ENCODE results near the gene DRAM2. TPM values are rescaled to one million over a fixed set of nuclear protein-coding genes. Genes with fewer than 3 reads are reported as not detected.
A peak's percentile ranks its signal among the peaks of the same experiment; 100 is the strongest.

DRAM2 gene
- total and polyA plus RNA-seq, 10 donors, result 64.0 to 188 (median 97.8) TPM

DNA sequence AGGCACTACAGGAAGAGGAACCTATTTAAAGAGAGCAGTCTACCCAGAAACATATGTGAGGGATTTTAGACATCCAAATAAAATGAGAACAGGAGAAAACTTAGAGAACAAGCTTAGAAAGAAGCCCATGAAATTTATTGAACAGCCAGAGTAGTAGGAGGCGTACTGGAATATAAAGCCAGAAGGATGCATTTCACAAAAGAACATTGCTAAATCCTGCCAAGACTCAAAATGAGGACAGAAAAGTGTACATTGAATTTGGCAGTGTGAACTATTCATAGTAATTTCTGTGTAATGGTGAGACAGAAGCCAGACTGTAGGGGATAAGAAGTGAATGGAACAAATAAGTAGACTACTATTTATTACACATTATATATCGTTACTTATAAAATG is 22.6 kb upstream of the DRAM2 start:
- intact Hi-C loops (cut with DNase I; ENCODE audit: low total_unique reads), result no loop called here
- Histone ChIP-seq H3K4me1 (peaks cover 12 to 78% (median 52%) of the 10 kb centered on the region in 6 donors), H3K9me3 (no peaks in the 10 kb centered on the region), H3K27me3 (replicated peaks in 1 of 7) (no peaks in the 10 kb centered on the region), H3K36me3 (peaks cover 0 to 92% (median 34%) of the 10 kb centered on the region in 6 donors), H3K27ac (peak overlapping the region in 5 of 8 donors; percentile 35 to 54 (median 47)), H3K4me3 (no peak overlapping the region)
- WGBS, 5 donors, result 85 to 92% (median 86%) methylated on average over 2 of the region's 2 CpGs
- no peak for DNase-seq
- TF ChIP-seq POLR2AphosphoS5 (IDR thresholded peaks at IDR 0.05) (no peak), POLR2A (IDR thresholded peaks at IDR 0.05) (no peak)
- TF ChIP-seq, protein P1, sequence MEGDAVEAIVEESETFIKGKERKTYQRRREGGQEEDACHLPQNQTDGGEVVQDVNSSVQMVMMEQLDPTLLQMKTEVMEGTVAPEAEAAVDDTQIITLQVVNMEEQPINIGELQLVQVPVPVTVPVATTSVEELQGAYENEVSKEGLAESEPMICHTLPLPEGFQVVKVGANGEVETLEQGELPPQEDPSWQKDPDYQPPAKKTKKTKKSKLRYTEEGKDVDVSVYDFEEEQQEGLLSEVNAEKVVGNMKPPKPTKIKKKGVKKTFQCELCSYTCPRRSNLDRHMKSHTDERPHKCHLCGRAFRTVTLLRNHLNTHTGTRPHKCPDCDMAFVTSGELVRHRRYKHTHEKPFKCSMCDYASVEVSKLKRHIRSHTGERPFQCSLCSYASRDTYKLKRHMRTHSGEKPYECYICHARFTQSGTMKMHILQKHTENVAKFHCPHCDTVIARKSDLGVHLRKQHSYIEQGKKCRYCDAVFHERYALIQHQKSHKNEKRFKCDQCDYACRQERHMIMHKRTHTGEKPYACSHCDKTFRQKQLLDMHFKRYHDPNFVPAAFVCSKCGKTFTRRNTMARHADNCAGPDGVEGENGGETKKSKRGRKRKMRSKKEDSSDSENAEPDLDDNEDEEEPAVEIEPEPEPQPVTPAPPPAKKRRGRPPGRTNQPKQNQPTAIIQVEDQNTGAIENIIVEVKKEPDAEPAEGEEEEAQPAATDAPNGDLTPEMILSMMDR (IDR thresholded peaks at IDR 0.05 in 8 of 11, conservative IDR thresholded peaks at IDR 0.05 in 3 of 11), result no peak

DNA sequence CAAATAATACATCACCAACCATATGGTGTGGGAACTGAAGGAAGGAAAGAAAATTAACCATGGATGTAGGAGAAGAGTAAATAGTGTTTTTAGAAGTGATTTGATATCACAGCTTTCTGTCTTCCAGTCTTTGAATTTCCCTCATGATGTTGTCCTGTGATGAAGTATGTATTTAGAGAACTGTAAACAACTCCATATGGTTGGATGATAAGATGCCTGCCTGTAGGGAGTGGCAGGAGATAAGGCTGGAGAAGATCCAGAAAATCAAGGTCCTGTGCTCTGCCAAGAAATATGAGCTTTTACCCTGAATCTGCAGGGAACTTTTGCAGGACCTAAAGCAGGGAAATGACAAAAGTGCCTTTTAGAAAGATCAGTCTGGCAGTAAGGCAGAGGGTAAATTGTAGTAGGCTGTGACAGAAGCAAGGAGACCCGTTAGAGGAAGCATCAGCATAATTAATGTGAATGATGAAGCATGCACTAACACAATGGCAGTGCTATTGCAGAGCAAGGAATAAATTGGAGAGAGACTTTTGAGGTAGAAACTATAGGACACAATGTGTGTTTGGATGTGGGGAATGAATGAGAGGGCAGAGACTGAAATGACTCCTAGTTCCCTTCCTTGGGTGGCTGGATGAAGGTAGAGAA is 22.1 kb upstream of the DRAM2 start:
- 39 to 65% (median 53%) methylated on average over 1 of the region's 1 CpG for WGBS, 5 donors
- Histone ChIP-seq H3K36me3 (peaks cover 0 to 92% (median 36%) of the 10 kb centered on the region in 6 donors), H3K27me3 (replicated peaks in 1 of 7) (no peaks in the 10 kb centered on the region), H3K27ac (peak overlapping the region in 6 of 8 donors; percentile 7 to 54 (median 44)), H3K9me3 (no peaks in the 10 kb centered on the region), H3K4me3 (no peak overlapping the region), H3K4me1 (peaks cover 12 to 74% (median 51%) of the 10 kb centered on the region in 6 donors)
- TF ChIP-seq POLR2AphosphoS5 (IDR thresholded peaks at IDR 0.05), result peak in 1 of 3 donors; percentile 20
- no peak for TF ChIP-seq POLR2A (IDR thresholded peaks at IDR 0.05)
- no peak for DNase-seq
- intact Hi-C loops (cut with DNase I; ENCODE audit: low total_unique reads), result no loop called here

- WGBS, 5 donors, result 94 to 100% (median 98%) methylated on average over 2 of the region's 2 CpGs
- no peaks in the 10 kb centered on the region for H3K27me3 ChIP-seq (replicated peaks in 1 of 7)
- no peak for DNase-seq
- H3K9me3 ChIP-seq, result no peaks in the 10 kb centered on the region
- peaks cover 0 to 95% (median 42%) of the 10 kb centered on the region in 6 donors for H3K36me3 ChIP-seq
- H3K4me3 ChIP-seq, result no peak overlapping the region
- H3K4me1 ChIP-seq, result peaks cover 15 to 76% (median 54%) of the 10 kb centered on the region in 6 donors
- TF ChIP-seq POLR2A (IDR thresholded peaks at IDR 0.05) (no peak), POLR2AphosphoS5 (IDR thresholded peaks at IDR 0.05) (no peak)
- TF ChIP-seq, protein P1 (IDR thresholded peaks at IDR 0.05 in 8 of 11, conservative IDR thresholded peaks at IDR 0.05 in 3 of 11), result no peak
- no peak overlapping the region for H3K27ac ChIP-seq
- intact Hi-C loops (cut with DNase I; ENCODE audit: low total_unique reads), result no loop called here
Measured at GRCh38 chr1:111157431-111157830, 17.5 kb upstream of the DRAM2 start.

- no peak overlapping the region for H3K4me3 ChIP-seq
- H3K27ac ChIP-seq, result no peak overlapping the region
- no peak for TF ChIP-seq POLR2AphosphoS5 (IDR thresholded peaks at IDR 0.05)
- TF ChIP-seq, protein P1 (IDR thresholded peaks at IDR 0.05 in 8 of 11, conservative IDR thresholded peaks at IDR 0.05 in 3 of 11), result no peak
- no peak for TF ChIP-seq POLR2A (IDR thresholded peaks at IDR 0.05)
- DNase-seq, result no peak
- intact Hi-C loops (cut with DNase I; ENCODE audit: low total_unique reads), result no loop called here
- WGBS, 5 donors, result 92 to 96% (median 95%) methylated on average over 5 of the region's 5 CpGs
- no peaks in the 10 kb centered on the region for H3K27me3 ChIP-seq (replicated peaks in 1 of 7)
- peaks cover 0 to 95% (median 41%) of the 10 kb centered on the region in 6 donors for H3K36me3 ChIP-seq
- no peaks in the 10 kb centered on the region for H3K9me3 ChIP-seq
- H3K4me1 ChIP-seq, result peaks cover 11 to 76% (median 63%) of the 10 kb centered on the region in 6 donors
Measured at GRCh38 chr1:111154021-111154999, 14.4 kb upstream of the DRAM2 start.

All from spleen (tissue), 11 donors.